ENCODE results near the gene AGAP3.

DNA sequence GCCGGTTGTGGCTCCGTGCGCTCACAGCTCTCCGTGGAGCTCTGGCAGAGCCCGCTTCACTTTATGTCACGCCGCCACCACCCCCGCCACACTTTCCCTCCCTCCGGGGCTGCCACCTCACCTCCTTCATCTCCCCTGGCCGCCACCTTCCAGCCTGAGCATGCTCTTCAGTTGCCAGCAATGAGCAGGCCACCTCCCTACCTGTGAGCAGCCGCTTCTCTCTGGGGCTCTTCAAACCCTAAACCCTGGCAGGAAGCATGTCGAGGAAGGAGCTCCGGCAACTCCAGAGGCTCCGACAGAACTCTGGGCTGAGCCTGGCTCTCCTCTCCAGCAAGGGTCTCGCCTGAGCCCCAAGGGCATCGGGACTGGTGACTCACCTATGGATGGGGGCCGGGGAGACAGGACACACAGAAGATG lies 44.5 kb downstream of the AGAP3 start:
- TF ChIP-seq, protein P1, sequence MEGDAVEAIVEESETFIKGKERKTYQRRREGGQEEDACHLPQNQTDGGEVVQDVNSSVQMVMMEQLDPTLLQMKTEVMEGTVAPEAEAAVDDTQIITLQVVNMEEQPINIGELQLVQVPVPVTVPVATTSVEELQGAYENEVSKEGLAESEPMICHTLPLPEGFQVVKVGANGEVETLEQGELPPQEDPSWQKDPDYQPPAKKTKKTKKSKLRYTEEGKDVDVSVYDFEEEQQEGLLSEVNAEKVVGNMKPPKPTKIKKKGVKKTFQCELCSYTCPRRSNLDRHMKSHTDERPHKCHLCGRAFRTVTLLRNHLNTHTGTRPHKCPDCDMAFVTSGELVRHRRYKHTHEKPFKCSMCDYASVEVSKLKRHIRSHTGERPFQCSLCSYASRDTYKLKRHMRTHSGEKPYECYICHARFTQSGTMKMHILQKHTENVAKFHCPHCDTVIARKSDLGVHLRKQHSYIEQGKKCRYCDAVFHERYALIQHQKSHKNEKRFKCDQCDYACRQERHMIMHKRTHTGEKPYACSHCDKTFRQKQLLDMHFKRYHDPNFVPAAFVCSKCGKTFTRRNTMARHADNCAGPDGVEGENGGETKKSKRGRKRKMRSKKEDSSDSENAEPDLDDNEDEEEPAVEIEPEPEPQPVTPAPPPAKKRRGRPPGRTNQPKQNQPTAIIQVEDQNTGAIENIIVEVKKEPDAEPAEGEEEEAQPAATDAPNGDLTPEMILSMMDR (IDR thresholded peaks at IDR 0.05): no peak
- no peak for TF ChIP-seq SIN3A (IDR thresholded peaks at IDR 0.05; ENCODE audit: borderline replicate concordance, insufficient read depth, low read depth, low read length)
- TF ChIP-seq POLR2AphosphoS5 (IDR thresholded peaks at IDR 0.05; ENCODE audit: low read depth, low read length): no peak

All from Panc1 (cell line).